GM19043 (cell line): ENCODE results near the gene DTWD2.
"Not testable (repeated sequence)": the region's sequence is repeated elsewhere in the genome, so short reads cannot be mapped to it uniquely, and the experiment has no call there.

Source experiments
- ATAC-seq: cut with Tn5 transposase; IDR thresholded peaks from one replicate; pipeline ENCODE4 v1.9.1; 2021; ENCODE audit warnings: low read depth; ENCODE audit not compliant: unreplicated experiment

DTWD2 gene

GRCh38 chr5:118882666-118883065 is 105.7 kb downstream of the DTWD2 start:
- ATAC-seq = no peak

GRCh38 chr5:118876852-118877251 is 111.5 kb downstream of the DTWD2 start:
- not testable (repeated sequence) for ATAC-seq

GRCh38 chr5:118875131-118875530 is 113.2 kb downstream of the DTWD2 start:
- no peak for ATAC-seq

GRCh38 chr5:118873417-118873816 is 114.9 kb downstream of the DTWD2 start:
- ATAC-seq = no peak

- ATAC-seq = no peak
Measured at GRCh38 chr5:118863345-118863744, 125.0 kb downstream of the DTWD2 start.

GRCh38 chr5:118862596-118862995 is 125.8 kb downstream of the DTWD2 start:
- no peak for ATAC-seq

- no peak for ATAC-seq
Measured at GRCh38 chr5:118857700-118858099, 130.6 kb downstream of the DTWD2 start.

- ATAC-seq = no peak
Measured at GRCh38 chr5:118854819-118855218, 133.5 kb downstream of the DTWD2 start.

- not testable (repeated sequence) for ATAC-seq
Measured at GRCh38 chr5:118851785-118852184, 136.6 kb downstream of the DTWD2 start.

- not testable (repeated sequence) for ATAC-seq
Measured at GRCh38 chr5:118849507-118849906, 138.8 kb downstream of the DTWD2 start.

- ATAC-seq = no peak
Measured at GRCh38 chr5:118844351-118844750, 144.0 kb downstream of the DTWD2 start.

GRCh38 chr5:118834710-118835109 is 153.6 kb downstream of the DTWD2 start:
- ATAC-seq = no peak

GRCh38 chr5:118832974-118833373 is 155.4 kb downstream of the DTWD2 start:
- no peak for ATAC-seq

GRCh38 chr5:118825226-118825625 is 163.1 kb downstream of the DTWD2 start:
- no peak for ATAC-seq

- ATAC-seq = no peak
Measured at GRCh38 chr5:118818604-118819003, 169.7 kb downstream of the DTWD2 start.

GRCh38 chr5:118808441-118808840 is 179.9 kb downstream of the DTWD2 start:
- no peak for ATAC-seq

GRCh38 chr5:118806571-118806970 is 181.8 kb downstream of the DTWD2 start:
- no peak for ATAC-seq

- no peak for ATAC-seq
Measured at GRCh38 chr5:118802335-118802734, 186.0 kb downstream of the DTWD2 start.

- ATAC-seq = no peak
Measured at GRCh38 chr5:118796081-118796480, 192.3 kb downstream of the DTWD2 start.

GRCh38 chr5:118794281-118794680 is 194.1 kb downstream of the DTWD2 start:
- no peak for ATAC-seq

- ATAC-seq = no peak
Measured at GRCh38 chr5:118793652-118794051, 194.7 kb downstream of the DTWD2 start.

GRCh38 chr5:118793091-118793490 is 195.3 kb downstream of the DTWD2 start:
- no peak for ATAC-seq
